Adrenal gland (tissue), 12 donors: ENCODE measurements around the gene COPE. TPM values are rescaled to one million over a fixed set of nuclear protein-coding genes. Genes with fewer than 3 reads are reported as not detected.

Experiments
- DNase-seq, 7 donors: peaks; one replicate each; pipeline ENCODE4 v3.0.0-alpha.2; 2019 to 2020
- H3K27ac ChIP-seq, 5 donors: fragments of 200-600 bp; sonication (generic) in 4 of 5; 1 replicate in 3 of 5; 2 replicates in 2 of 5; pipeline versions ENCODE4 v1.5.1 to v1.8.0; 2016 to 2020; ENCODE audit warnings: mild to moderate bottlenecking in 1 of 5
- H3K27me3 ChIP-seq: fragments of 200-600 bp; 2 replicates; pipeline ENCODE4 v1.8.0; 2021
- H3K36me3 ChIP-seq, 2 donors: fragments of 200-600 bp; replicated peaks in 1 of 2; 1 replicate in 1 of 2; 2 replicates in 1 of 2; pipeline versions ENCODE4 v1.5.1 to v1.8.0; 2018 to 2022
- H3K4me1 ChIP-seq, 2 donors: fragments of 200-600 bp; replicated peaks in 1 of 2; 1 replicate in 1 of 2; 2 replicates in 1 of 2; pipeline versions ENCODE4 v1.5.1 to v1.8.0; 2018 to 2021
- H3K4me3 ChIP-seq, 4 donors: fragments of 200-600 bp; sonication (generic) in 3 of 4; one replicate each; pipeline ENCODE4 v1.5.1; 2016 to 2018
- H3K9me3 ChIP-seq, 3 donors: fragments of 200-600 bp; sonication (generic) in 1 of 3; replicated peaks in 1 of 3; 1 replicate in 2 of 3; 2 replicates in 1 of 3; pipeline versions ENCODE4 v1.5.1 to v1.8.0; 2016 to 2021
- CTCF ChIP-seq, 6 experiments: fragments of 450-650 bp in 4 of 6; fragments of 200-600 bp in 2 of 6; sonication (generic) in 1 of 6; IDR thresholded peaks; 1 replicate in 5 of 6; 2 replicates in 1 of 6; pipeline versions ENCODE4 v1.5.1 to v1.8.0; 2016 to 2021; ENCODE audit warnings: antibody characterized with exemption in 6 of 6, mild to moderate bottlenecking in 2 of 6, moderate library complexity in 1 of 6
- POLR2A ChIP-seq, 2 donors: fragments of 450-650 bp; IDR thresholded peaks; one replicate each; pipeline ENCODE4 v1.6.1; 2017; ENCODE audit warnings: antibody characterized with exemption in 2 of 2, mild to moderate bottlenecking in 2 of 2, moderate library complexity in 1 of 2
- WGBS, 4 donors: extraction: QIAGEN DNeasy Blood & Tissue Kit in 2 of 4; methylation state at CpG; one replicate each; pipeline versions ENCODE4 v1.1.5 to v1.1.7; 2013 to 2017; 5-methylcytosine and 5-hydroxymethylcytosine counted together
- intact Hi-C, 2 donors: fragments of 100-400 bp; cut with DNase I; formaldehyde crosslinking; loops; one replicate each; pipeline versions ENCODE4 v1.14.1 to v1.15.0; 2022 to 2023
- polyA plus RNA-seq, 3 donors: library from polyadenylated mRNA; stranded (reverse); fragments of 200-250 nt in 2 of 3; fragments of 350-450 nt in 1 of 3; fragmentation: Illumina TruSeq in 1 of 3; extraction: RNeasy Lipid Tissue Mini Kit (QIAGEN cat#74804) in 1 of 3; gene quantifications; one replicate each; pipeline ENCODE4 v1.2.3, GENCODE V29; 2013 to 2014
- total RNA-seq, 9 donors: library from RNA; depleted of rRNA in 4 of 9; stranded (reverse); fragments of >200 nt in 4 of 9; fragments of 120-200 nt in 1 of 9; fragmentation: NEBNext Ultra II Directional in 1 of 9; extraction: Animal tissue kit (Norgen Biotek cat#: 25700) in 1 of 9; gene quantifications; one replicate each; pipeline versions ENCODE4 v1.1.0 to v1.2.4, GENCODE V29; 2013 to 2023
- donor health status: healthy with polysubstance abuse.
- donor health status: Bipolar disorder and iron deficiency.
- donor health status: DM: yes; HTN: yes; CAD: no.
- donor health status: DM: no; HTN: no; CAD: no.
- donor health status: DM: no; HTN: no; CAD: no.
- donor health status: DM: yes; HTN: yes; CAD: no.

The COPE gene
- total and polyA plus RNA-seq, 12 donors, result 45.1 to 400 (median 298) TPM

GRCh38 chr19:18861235-18861634 is 58.0 kb downstream of the COPE start:
- no peak overlapping the region for H3K4me3 ChIP-seq
- no peak for TF ChIP-seq CTCF (IDR thresholded peaks at IDR 0.05)
- H3K36me3 ChIP-seq, result peaks cover 0 to 100% of the 10 kb centered on the region in 2 donors
- intact Hi-C loops, result no loop called here
- H3K9me3 ChIP-seq, result no peaks in the 10 kb centered on the region
- WGBS, 4 donors, result 68 to 82% (median 79%) methylated on average over 8 to 9 of the region's 9 CpGs
- H3K4me1 ChIP-seq, result peaks cover 0 to 4% of the 10 kb centered on the region in 2 donors
- no peak overlapping the region for H3K27ac ChIP-seq
- no peak for DNase-seq
- no peaks in the 10 kb centered on the region for H3K27me3 ChIP-seq

GRCh38 chr19:18860725-18861124 is 58.5 kb downstream of the COPE start:
- no peaks in the 10 kb centered on the region for H3K9me3 ChIP-seq
- DNase-seq, result no peak
- H3K4me1 ChIP-seq, result peaks cover 0 to 4% of the 10 kb centered on the region in 2 donors
- no peak overlapping the region for H3K4me3 ChIP-seq
- intact Hi-C loops, result no loop called here
- no peaks in the 10 kb centered on the region for H3K27me3 ChIP-seq
- WGBS, 4 donors, result 84 to 92% (median 91%) methylated on average over 9 to 17 of the region's 17 CpGs
- TF ChIP-seq CTCF (IDR thresholded peaks at IDR 0.05) (no peak), POLR2A (IDR thresholded peaks at IDR 0.05) (no peak)
- peaks cover 0 to 100% of the 10 kb centered on the region in 2 donors for H3K36me3 ChIP-seq
- no peak overlapping the region for H3K27ac ChIP-seq

- Histone ChIP-seq H3K27me3 (no peaks in the 10 kb centered on the region), H3K4me3 (no peak overlapping the region), H3K4me1 (peaks cover 0 to 4% of the 10 kb centered on the region in 2 donors), H3K9me3 (no peaks in the 10 kb centered on the region), H3K36me3 (peaks cover 0 to 100% of the 10 kb centered on the region in 2 donors), H3K27ac (peak overlapping the region in 1 of 5 donors; percentile 24)
- no peak for DNase-seq
- WGBS, 4 donors, result 71 to 92% (median 79%) methylated on average over 11 of the region's 11 CpGs
- no peak for TF ChIP-seq CTCF (IDR thresholded peaks at IDR 0.05)
- no peak for TF ChIP-seq POLR2A (IDR thresholded peaks at IDR 0.05)
- intact Hi-C loops, result no loop called here
Measured at GRCh38 chr19:18860302-18860700, 58.9 kb downstream of the COPE start.

GRCh38 chr19:18859676-18860301 is 59.4 kb downstream of the COPE start:
- peaks cover 0 to 100% of the 10 kb centered on the region in 2 donors for H3K36me3 ChIP-seq
- DNase-seq, result peak in 3 of 7 donors; percentile 51 to 56 (median 52)
- intact Hi-C loops, result loop anchor here (10.0 kb wide), 2 partner anchors 385 to 405 kb away; no protein-coding TSS in a partner anchor
- H3K9me3 ChIP-seq, result no peaks in the 10 kb centered on the region
- H3K27me3 ChIP-seq, result no peaks in the 10 kb centered on the region
- WGBS, 4 donors, result 74 to 88% (median 78%) methylated on average over 8 to 12 of the region's 12 CpGs
- peak overlapping the region in 1 of 5 donors; percentile 24 for H3K27ac ChIP-seq
- TF ChIP-seq CTCF (IDR thresholded peaks at IDR 0.05) (no peak), POLR2A (IDR thresholded peaks at IDR 0.05) (no peak)
- H3K4me1 ChIP-seq, result peaks cover 0 to 4% of the 10 kb centered on the region in 2 donors
- H3K4me3 ChIP-seq, result no peak overlapping the region
